ENCODE data around the gene KPNB1.
"Not testable (repeated sequence)": the region's sequence is repeated elsewhere in the genome, so short reads cannot be mapped to it uniquely, and the experiment has no call there.

The KPNB1 gene

DNA sequence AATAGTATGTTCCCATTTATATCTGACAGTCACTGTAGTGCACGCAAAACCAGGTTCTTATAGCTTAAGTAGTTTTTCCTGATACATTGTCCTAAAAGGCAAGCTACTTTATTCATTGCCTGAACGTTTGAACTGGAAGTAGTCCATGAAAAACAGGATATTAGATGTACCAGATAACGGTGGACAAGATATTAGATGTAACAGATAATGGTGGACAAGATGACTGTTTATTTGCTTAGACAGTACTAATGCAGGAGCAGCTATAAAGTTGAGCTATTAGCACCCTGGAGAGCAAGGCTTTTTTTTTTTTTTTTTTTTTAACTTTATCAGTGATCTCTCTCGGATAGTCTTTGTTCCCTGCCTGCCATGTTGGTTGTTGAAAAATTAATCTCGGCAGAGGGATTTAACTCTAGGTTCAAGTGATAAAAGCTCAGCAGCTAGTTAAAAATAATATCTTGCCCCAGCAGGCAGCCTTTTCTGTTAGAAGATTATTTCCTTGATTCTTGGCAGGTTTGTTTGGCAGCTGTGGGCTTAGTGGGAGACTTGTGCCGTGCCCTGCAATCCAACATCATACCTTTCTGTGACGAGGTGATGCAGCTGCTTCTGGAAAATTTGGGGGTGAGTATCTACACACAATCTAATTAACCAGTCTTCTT is 26.9 kb downstream of the KPNB1 start:
- DNase-seq (ENCODE audit: low spot score): no peak

DNA sequence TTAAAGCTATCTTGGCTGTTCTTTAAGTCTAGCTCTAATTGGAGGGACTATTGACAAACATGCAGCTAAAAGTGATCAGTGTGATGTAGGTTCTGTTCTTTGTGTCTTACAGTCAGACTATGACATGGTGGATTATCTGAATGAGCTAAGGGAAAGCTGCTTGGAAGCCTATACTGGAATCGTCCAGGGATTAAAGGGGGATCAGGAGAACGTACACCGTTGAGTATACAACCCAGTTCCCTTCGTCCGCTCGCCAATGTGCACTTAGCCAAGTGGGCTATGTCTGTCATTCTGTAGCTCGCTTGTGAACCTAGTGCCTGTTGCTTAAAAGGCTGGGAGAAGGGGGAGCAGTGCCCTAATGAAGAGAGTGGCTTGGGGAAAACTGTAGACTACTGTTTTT is 28.5 kb downstream of the KPNB1 start:
- DNase-seq (ENCODE audit: low spot score): no peak

DNA sequence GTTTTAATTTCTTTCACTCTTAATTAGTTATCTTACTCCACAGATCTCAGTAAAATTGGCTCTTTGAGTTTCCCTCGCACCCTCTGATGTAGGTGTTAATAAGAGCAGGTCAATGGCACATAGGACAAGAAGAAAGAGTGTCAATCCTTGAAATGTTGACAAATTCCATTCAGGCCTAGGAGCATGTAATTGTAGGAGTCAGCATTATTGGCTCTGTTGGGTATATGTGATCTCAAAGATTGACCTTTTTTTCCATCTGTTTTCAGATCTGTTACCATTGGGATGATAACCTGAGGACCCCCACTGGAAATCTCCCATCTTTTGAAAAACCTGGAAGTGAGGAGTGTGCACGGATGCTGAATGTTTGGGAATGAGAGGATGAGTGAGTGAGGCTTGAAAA is 32.4 kb downstream of the KPNB1 start:
- DNase-seq (ENCODE audit: low spot score): no peak

DNA sequence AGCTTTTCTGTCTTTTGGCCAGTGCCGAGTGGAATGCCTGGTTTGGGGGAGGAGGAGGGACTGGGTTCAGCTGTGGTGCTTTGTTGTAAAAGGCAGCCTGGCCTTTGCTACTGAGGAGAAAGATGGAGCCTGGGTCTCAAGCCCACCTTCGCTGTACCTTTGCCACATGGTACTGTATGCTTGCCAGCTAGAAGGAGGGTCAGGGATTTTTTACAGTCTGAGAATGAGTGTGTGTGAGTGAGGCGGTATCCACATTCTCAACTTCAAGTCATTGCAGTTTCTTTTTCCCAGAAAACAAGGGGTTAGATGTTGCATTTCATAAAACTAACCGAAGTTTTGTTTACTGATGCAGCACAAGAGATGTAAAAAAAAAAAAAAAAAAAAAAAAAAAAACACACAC is 33.0 kb downstream of the KPNB1 start:
- DNase-seq (ENCODE audit: low spot score): not testable (repeated sequence)

DNA sequence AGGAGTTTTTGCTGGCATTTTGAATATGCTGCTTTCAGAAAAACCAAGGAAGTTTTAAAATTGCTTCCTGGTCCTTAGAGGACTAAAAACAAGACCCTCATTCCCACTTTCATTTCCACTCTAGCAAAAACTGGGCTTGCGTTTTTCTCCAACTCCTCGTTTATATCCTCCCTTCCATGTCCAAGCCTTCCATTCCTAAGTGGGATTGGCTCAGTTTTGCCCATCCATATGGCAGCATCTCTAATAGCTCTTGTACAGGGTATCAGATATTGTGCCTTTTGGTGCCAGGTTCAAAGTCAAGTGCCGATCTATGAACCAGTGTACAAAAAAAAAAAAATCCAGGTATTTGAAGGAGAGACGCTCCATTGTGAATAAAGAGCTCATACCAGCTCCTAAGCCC is 34.3 kb downstream of the KPNB1 start:
- DNase-seq (ENCODE audit: low spot score): no peak

DNA sequence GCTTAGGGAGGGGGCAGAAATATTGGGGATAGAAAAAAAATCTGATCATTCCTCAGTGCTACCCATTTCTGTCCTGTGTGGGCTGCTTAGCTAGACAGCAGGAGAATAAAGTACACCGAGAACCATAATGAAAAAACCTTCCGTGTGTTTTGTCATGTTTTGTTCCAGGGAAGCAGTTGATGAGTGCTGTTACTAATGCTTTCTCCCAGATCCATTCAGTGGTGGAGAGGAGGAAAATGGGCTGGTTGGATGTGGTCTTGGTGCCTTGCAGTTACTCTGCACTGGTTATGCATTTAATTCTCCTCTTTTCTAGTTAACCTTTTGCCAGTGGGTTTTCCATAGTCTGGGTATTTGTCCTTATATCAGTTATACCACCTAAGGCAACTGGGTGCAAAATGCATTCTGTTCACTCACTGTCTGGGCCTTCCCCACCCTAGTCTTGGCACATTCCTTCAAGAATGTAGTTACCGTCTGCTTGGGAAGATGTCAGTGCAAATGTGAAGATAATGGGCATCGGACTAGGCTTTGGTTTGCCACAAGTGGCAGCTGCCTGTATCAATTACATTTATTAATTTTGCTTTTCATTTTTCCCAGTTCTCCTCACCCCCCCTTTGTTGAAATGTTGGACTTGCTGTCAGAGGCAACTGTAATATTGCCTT is 34.9 kb downstream of the KPNB1 start:
- no peak for DNase-seq (ENCODE audit: low spot score)

DNA sequence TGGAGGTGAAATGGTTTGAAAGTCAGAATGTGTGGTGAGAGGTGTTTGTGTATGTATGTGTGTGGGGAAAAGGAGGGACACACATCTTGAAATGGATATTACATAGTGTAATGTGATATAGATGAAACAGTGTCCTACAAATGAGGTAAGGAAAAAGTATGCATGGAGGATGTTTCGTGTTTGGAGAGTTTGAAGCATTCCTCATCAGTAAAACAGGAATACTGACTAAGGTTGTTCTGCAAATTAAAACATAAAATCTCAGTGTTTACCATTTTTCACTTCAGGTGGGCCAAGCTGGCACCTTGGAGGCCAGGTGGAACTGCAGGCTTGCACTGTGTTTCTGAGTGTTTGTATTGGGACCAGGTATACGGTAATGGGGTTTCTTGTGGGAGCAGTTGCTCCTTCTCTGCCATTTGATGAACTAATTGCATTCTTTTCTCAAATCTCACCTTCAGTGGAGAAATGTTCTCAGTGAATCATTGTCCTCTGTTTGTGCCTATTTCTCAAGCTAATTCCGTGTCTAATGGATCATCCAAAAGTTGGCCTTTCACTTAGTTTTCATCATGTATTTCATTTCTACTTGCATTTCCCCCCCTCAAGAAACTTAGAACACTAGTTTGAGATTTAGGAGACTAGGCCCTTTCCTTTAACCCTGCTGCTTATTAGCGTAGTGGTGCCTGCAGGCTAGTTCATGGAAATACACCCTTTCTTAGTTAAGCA is 36.0 kb downstream of the KPNB1 start:
- DNase-seq (ENCODE audit: low spot score): no peak

DNA sequence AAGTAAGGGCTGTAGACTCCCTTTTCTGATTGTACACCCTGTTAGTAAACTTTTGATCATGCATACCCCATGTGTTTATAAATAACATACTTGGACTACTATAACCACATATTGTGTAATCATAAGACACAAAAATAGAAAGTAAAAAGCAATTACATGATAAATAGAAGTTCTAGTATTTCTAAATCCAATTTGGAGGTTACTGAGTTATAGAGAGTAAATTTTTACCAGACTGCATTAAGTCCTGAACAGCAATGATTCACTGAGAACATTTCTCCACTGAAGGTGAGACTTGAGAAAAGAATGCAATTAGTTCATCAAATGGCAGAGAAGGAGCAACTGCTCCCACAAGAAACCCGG is 36.5 kb downstream of the KPNB1 start:
- DNase-seq (ENCODE audit: low spot score): no peak

DNA sequence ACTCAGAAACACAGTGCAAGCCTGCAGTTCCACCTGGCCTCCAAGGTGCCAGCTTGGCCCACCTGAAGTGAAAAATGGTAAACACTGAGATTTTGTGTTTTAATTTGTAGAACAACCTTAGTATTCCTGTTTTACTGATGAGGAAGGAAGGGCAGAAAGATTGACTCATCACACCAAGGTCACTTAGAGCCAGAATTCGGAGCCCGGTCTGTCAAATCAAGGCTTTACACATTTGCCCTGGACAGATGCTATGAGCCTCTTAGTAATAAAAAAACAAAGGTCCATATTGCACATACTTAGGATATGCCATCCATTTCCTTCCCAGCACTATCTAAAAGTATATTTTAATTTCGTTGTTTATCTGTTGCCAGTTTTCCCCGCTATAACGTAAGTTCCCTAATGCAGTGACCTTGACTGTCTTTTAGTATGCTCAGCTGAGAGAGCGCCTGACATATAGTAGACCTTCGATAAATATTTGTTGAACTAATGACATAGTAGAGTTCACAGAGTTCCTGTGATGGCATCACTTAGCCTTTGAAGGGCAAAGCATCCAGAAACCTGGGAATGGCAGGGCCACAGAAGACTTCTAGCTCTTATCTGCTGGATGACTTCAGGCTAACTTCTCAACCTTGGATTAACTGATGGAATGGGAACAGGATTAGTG is 37.1 kb downstream of the KPNB1 start:
- DNase-seq (ENCODE audit: low spot score): no peak

DNA sequence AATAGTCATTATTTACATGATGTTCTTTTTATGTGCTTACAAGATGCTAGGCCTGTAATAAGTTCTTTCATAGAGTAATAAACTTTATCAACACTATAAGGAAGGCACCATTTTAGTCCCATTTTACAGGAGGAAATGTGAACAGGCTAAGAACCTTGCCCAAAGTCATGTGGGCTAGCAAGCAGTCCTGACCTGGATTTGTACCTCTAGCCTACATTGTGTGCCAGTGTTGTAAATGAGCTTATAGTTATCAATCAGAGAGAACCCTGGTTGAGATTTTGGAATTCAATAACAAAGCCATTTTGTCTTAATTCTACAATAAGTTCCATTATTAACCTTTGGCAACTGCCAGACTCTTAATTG is 37.6 kb downstream of the KPNB1 start:
- DNase-seq (ENCODE audit: low spot score): no peak

DNA sequence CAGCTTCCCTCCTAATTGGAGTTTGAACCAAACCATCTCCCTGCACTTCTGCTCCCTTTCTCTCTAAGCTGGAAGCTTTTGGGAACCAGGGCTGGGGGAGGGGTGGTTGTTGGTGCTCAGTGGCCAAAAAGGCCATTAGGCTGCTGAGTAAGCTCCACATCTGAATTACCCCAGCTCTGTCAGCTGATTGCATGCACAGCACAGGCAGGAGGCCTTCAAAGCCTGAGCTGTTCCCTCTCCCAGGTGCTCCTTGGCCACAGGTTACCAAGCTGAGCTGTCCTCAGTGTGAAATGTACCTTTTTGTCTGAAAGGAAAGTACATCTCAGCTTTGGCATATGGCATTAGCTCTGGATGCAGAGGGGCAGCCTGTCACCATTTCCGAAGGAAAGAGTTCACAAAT is 38.0 kb downstream of the KPNB1 start:
- no peak for DNase-seq (ENCODE audit: low spot score)

DNA sequence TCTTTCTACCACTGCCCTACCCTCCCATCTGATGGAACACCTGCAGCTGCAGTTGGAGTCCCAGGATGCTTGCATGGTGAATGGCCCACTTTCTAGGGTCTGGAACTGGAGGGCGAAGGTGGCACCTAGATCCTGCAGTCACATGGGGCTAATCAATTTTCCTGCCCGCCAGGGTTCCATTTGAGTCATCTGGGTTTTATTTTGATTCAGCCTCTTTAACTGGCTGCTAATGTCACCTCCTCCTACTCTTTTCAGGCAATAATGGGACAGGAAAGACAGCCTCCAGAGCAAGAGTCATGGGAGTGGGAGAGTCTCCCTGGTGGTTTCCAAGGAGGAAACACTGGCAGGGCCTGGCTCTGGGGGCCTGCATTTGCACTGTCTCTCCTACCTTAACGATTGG is 40.4 kb downstream of the KPNB1 start:
- DNase-seq (ENCODE audit: low spot score): no peak

DNA sequence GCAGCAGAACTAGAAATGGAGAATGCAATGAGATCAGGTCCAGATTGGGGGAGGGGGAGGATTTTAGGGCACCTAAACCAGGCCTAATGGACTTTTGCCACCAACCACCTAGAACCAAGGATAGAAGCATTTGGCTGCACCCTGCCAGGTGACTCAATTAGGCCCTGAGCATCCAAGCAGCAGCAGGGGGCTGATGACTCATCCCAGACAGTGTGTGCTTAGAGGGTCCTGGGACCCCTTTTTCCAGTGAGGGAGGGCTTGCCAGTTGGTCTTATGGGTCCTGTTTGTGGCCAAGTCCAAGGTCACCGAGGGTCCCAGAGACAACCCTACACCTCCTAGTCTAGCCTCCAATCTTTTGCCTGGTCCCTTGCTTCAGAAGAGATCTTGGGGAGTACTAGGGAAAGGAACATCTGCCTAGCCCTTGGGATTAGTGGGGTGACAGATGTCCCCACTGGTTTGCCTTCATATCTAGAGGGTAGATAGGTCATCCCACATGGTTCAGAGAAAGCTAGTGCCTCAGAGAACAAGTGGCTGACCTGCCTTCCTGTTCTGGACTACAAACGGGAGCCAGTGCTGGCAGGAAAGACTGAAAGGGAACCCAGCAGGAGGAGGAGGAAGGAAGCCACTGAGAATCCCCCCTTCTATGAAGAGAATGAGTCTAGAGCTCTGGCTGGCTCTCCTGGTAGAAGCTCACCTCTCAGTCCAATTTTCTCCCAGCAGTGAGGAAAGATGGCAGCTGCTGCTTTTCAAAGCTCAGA is 42.6 kb downstream of the KPNB1 start:
- no peak for DNase-seq (ENCODE audit: low spot score)

DNA sequence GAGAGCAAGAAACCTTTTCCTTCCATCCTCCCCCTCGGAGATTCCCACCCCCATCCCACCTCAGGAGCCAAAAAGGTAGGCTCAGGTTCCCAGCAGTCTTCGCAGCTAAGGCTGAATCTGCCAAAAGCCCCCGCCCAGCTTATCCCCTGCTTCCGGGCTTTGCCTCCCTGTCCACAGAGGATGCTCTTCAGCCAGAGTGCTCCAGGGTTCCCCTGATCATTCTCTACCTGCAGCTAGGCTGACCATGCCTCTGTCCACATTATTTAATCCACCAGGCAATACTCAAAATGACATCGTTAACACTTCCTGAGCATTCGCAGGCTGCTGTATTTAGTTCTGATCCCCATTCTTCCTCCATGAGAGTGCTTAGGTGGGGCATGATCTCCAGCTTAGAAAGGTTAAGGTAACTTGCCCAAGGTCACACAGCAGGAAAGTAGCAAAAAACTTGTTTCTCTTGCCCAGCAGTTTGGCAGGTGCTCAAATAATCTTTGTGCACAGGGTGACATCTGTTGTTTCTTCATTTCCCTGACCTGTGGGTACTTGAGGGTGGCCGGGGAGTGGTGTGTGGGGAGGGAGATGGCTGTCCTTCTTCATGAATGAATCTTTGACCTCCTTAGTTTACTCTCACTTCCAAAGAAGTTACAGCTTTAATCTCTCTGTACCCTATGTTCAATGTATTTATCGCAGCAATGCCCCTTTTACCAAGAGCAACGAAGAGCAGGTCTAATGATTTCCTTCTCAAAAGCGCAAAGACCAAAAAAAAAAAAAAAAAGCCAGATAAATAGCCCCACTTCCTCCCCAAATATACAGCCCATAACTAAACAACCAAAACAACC is 43.4 kb downstream of the KPNB1 start:
- DNase-seq (ENCODE audit: low spot score): no peak

DNA sequence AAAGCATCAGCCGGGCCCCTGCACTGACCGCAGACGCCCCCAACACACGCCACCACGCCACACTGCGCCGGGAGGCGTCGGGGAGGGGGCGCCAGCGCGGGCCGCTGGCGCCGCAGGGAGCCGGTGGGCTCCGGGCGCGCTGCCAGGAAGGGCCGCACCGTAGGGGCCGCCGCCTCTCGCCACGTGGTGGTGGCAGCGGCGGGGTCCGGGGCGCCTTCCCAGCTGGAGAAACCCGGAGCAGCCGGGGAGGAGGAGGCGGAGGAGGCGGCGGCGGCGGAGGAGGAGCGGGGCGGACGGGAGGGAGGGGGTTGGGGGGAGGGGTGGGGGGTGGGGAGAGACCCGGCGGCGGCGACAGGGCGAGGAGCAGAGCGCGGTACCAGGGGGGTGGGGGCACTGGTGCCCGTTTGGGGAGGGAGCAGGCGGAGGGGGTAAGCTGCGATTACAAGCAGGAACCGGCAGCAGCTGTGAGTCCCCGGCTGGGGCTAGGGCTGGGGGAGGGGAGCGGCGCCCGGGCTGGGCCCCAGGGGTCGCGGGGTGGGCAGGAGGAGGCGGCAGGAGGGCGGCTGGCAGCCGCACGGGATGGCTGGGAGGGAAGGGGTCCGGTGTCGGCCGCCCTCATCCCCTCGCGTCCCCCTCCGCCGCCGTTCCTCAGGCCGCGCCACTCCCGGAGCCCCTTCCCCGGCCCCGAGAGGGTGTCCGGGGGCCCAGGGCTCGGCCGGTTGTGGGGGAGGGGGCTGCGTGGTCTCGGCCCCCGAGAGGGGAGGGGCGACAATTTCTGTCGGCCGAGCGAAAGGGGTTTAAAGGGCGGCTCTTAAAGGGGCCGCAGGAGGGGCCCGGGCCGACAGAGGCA is 44.2 kb downstream of the KPNB1 start, which contains the start of gene TBKBP1:
Gene TBKBP1, plus strand, starts transcription at position 431 of the 850 bp plus-strand sequence. CDS start 1,952 bp downstream, outside the sequence.
- DNase-seq (ENCODE audit: low spot score): no peak

DNA sequence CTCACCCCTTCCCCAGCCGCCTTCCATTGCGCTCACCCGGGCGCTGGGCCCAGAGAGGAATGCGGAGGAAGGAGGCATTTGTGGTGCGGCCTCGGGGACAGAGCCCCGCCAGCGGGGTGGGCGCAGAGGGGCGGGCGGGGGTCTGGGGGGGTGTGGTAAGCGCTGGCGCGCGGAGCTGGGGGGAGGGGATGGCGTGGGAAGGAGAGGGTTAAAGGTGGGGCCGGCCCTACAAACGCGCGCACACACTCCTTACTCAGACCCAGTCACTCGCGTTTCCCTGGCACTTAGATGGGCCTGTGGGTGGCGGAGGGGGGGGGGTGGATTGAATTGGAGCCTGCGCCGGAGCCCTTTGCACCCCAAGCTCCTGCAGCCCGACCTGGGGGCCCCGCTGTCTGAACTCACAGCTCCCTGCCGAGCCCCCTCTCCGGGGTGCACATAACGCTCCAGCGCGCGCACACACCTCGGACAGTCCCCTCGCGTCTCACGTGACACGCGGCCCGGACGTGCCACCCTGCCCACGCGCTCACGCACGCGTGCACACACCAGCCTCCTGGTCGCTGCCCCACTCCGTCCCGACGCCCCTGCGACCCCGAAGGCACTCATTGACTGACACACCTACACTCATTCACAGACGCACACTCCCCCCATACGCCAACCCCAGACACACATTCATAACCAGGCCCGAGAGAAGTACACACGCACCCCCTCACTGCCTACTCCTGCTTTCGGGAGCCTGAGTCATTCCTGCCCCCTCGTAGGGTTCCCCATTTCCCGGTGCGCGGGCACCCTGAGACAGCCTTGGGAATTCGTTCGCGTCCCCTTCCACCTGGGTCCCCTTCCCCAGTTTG is 45.1 kb downstream of the KPNB1 start:
- DNase-seq (ENCODE audit: low spot score): no peak

DNA sequence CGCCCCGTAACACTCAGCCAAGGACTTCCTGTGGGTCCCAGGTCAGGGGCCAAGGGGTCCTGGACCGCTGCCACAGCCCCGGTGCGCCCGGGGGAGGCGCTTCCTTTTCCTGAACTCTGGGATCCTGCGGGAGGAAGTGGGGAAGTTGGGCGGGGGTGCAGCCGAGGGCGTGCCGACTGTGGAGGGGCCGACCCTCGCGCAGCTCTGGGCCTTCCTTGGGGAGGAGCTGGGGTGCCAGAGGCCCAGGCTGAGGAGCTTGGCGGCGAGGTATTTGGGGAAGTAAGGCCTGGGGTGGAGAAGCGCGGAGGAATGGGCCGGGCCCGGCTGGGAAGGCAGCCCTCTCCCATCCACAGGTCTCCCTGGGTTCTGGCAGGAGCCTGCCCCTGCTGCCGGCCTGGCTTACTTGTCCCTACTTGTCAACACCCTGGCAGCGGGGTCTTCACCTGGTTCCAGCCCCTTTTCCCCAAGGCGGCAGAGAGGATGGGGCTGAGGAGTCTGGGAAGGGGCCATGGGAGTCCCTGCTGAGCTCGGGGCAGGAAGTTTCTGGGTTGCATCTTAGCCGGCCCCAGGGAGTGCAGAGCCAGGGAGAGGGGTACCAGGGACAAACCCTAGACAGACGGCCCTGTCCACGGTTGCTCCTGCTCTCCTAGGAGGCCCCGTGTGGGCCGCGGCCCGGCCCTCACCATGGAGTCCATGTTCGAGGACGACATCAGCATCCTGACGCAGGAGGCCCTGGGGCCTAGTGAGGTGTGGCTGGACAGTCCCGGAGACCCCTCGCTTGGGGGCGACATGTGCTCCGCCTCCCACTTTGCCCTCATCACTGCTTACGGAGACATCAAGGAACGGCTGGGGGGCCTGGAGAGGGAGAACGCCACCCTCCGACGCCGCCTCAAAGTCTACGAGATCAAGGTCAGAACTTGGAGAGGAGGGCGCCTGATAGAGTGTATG is 46.0 kb downstream of the KPNB1 start:
- no peak for DNase-seq (ENCODE audit: low spot score)
